PFSK-1 (cell line): Measurements from ENCODE around the gene RNF214.

Source experiments
- FOXP2 ChIP-seq: optimal IDR thresholded peaks from 2 replicates; pipeline ENCODE3; 2011; ENCODE audit warnings: borderline replicate concordance, control low read depth, inconsistent platforms; ENCODE audit not compliant: insufficient read depth; ENCODE audit errors: extremely low read length, extremely low read depth
- POLR2AphosphoS5 ChIP-seq: IDR thresholded peaks from 2 replicates; pipeline ENCODE4 v1.6.1; 2012; ENCODE audit warnings: low read depth, mild to moderate bottlenecking, control low read depth, low read length, moderate library complexity
- SIN3A ChIP-seq: IDR thresholded peaks from 2 replicates; pipeline ENCODE4 v1.6.1; 2012; ENCODE audit warnings: mild to moderate bottlenecking, low read length, moderate library complexity, borderline replicate concordance; ENCODE audit not compliant: insufficient read depth
- TAF1 ChIP-seq: IDR thresholded peaks from 2 replicates; pipeline ENCODE4 v1.6.1; 2012; ENCODE audit warnings: low read length, control low read depth, borderline replicate concordance; ENCODE audit not compliant: insufficient read depth
- TF ChIP-seq, protein P1 (sequence below), 2 experiments: IDR thresholded peaks; 2 replicates each; pipeline versions ENCODE4 v1.6.1 to v1.8.0; 2011 to 2012; ENCODE audit warnings: low read depth in 2 of 2, low read length in 2 of 2, control low read depth in 1 of 2, inconsistent platforms in 1 of 2, mild to moderate bottlenecking in 1 of 2, moderate library complexity in 1 of 2; ENCODE audit not compliant: insufficient read depth in 1 of 2

DNA sequence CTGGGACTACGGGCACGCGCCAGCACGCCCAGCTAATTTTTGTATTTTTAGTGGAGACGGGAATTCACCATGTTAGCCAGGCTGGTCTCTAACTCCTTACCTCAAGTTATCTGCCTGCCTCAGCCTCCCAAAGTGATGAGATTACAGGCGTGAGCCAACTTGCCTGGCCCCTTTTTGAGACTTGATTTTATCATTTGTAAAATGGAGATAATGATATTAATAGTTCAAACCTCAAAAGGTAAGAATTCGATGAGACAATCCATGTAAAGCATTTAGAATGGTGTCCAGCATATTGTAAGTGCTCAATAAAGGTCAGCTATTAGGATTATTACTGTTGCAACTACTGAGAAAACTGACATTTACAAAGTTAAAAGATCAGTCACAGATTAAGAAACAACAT lies 86.3 kb downstream of the RNF214 start:
- no peak for TF ChIP-seq POLR2AphosphoS5
- no peak for TF ChIP-seq SIN3A
- TF ChIP-seq TAF1, result no peak
- TF ChIP-seq, protein P1, sequence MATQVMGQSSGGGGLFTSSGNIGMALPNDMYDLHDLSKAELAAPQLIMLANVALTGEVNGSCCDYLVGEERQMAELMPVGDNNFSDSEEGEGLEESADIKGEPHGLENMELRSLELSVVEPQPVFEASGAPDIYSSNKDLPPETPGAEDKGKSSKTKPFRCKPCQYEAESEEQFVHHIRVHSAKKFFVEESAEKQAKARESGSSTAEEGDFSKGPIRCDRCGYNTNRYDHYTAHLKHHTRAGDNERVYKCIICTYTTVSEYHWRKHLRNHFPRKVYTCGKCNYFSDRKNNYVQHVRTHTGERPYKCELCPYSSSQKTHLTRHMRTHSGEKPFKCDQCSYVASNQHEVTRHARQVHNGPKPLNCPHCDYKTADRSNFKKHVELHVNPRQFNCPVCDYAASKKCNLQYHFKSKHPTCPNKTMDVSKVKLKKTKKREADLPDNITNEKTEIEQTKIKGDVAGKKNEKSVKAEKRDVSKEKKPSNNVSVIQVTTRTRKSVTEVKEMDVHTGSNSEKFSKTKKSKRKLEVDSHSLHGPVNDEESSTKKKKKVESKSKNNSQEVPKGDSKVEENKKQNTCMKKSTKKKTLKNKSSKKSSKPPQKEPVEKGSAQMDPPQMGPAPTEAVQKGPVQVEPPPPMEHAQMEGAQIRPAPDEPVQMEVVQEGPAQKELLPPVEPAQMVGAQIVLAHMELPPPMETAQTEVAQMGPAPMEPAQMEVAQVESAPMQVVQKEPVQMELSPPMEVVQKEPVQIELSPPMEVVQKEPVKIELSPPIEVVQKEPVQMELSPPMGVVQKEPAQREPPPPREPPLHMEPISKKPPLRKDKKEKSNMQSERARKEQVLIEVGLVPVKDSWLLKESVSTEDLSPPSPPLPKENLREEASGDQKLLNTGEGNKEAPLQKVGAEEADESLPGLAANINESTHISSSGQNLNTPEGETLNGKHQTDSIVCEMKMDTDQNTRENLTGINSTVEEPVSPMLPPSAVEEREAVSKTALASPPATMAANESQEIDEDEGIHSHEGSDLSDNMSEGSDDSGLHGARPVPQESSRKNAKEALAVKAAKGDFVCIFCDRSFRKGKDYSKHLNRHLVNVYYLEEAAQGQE (IDR thresholded peaks at IDR 0.05; ENCODE audit: insufficient read depth in 1 of 2, low read depth in 2 of 2, low read length in 2 of 2), result no peak
- TF ChIP-seq FOXP2, result no peak
